C4-2B (cell line): ENCODE data around the gene NBPF10.
"Not testable (repeated sequence)": the region's sequence is repeated elsewhere in the genome, so short reads cannot be mapped to it uniquely, and the experiment has no call there.

ENCODE experiments used
- CTCF ChIP-seq: fragments of 450-650 bp; conservative IDR thresholded peaks from 2 replicates; pipeline ENCODE4 v1.5.1; 2017; ENCODE audit warnings: mild to moderate bottlenecking
- ZFX ChIP-seq: fragments of 450-650 bp; IDR thresholded peaks from 2 replicates; pipeline ENCODE4 v1.6.1; 2017

GRCh38 chr1:146167740-146168139 lies 23.1 kb upstream of the NBPF10 start:
- not testable (repeated sequence) for TF ChIP-seq CTCF, ZFX
